ENCODE results near the gene HSD17B4.

Gene HSD17B4

GRCh38 chr5:119452373-119453039 lies at the start of gene HSD17B4:
Gene HSD17B4, plus strand, starts transcription at chr5:119452497. Its CDS starts 79 bp downstream, at chr5:119452576.
- no peaks in the 10 kb centered on the region for H3K27me3 ChIP-seq (ENCODE audit: insufficient read depth, low read depth, severe bottlenecking)
- peak within 1 kb of the TSS; percentile 86 for H3K27ac ChIP-seq
- peaks cover 18% of the 10 kb centered on the region for H3K9me3 ChIP-seq (ENCODE audit: severe bottlenecking)
- peak; percentile 92 for DNase-seq
- peak within 1 kb of the TSS; percentile 77 for H3K4me3 ChIP-seq (ENCODE audit: low read depth, low read length)
- no peak for TF ChIP-seq CTCF (IDR thresholded peaks at IDR 0.05; ENCODE audit: low read depth, low read length)
- H3K36me3 ChIP-seq, result peaks cover 15% of the 10 kb centered on the region

- no peak for DNase-seq
- Histone ChIP-seq H3K4me3 (ENCODE audit: low read depth, low read length) (no peak overlapping the region), H3K27ac (no peak overlapping the region)
These were observed 49.7 kb upstream of the HSD17B4 start for GRCh38 chr5:119402555-119402954.

GRCh38 chr5:119404033-119404432 lies 48.3 kb upstream of the HSD17B4 start:
- Histone ChIP-seq H3K9me3 (ENCODE audit: severe bottlenecking) (no peaks in the 10 kb centered on the region), H3K36me3 (no peaks in the 10 kb centered on the region), H3K27ac (no peak overlapping the region), H3K4me3 (ENCODE audit: low read depth, low read length) (no peak overlapping the region), H3K27me3 (ENCODE audit: insufficient read depth, low read depth, severe bottlenecking) (no peaks in the 10 kb centered on the region)
- no peak for DNase-seq
- TF ChIP-seq CTCF (IDR thresholded peaks at IDR 0.05; ENCODE audit: low read depth, low read length), result no peak

More at GRCh38 chr5:119402555-119402954, 49.7 kb upstream of the HSD17B4 start:
- Histone ChIP-seq H3K36me3 (no peaks in the 10 kb centered on the region), H3K9me3 (ENCODE audit: severe bottlenecking) (no peaks in the 10 kb centered on the region), H3K27me3 (ENCODE audit: insufficient read depth, low read depth, severe bottlenecking) (no peaks in the 10 kb centered on the region)
- TF ChIP-seq CTCF (IDR thresholded peaks at IDR 0.05; ENCODE audit: low read depth, low read length), result no peak

- no peak for DNase-seq
- Histone ChIP-seq H3K36me3 (no peaks in the 10 kb centered on the region), H3K27ac (no peak overlapping the region), H3K9me3 (ENCODE audit: severe bottlenecking) (no peaks in the 10 kb centered on the region), H3K4me3 (ENCODE audit: low read depth, low read length) (no peak overlapping the region), H3K27me3 (ENCODE audit: insufficient read depth, low read depth, severe bottlenecking) (no peaks in the 10 kb centered on the region)
- no peak for TF ChIP-seq CTCF (IDR thresholded peaks at IDR 0.05; ENCODE audit: low read depth, low read length)
These were observed 46.9 kb upstream of the HSD17B4 start for GRCh38 chr5:119405419-119405818.

GRCh38 chr5:119406551-119407110 lies 45.7 kb upstream of the HSD17B4 start:
- Histone ChIP-seq H3K4me3 (ENCODE audit: low read depth, low read length) (no peak overlapping the region), H3K27ac (no peak overlapping the region), H3K27me3 (ENCODE audit: insufficient read depth, low read depth, severe bottlenecking) (no peaks in the 10 kb centered on the region), H3K9me3 (ENCODE audit: severe bottlenecking) (no peaks in the 10 kb centered on the region), H3K36me3 (no peaks in the 10 kb centered on the region)
- TF ChIP-seq CTCF (IDR thresholded peaks at IDR 0.05; ENCODE audit: low read depth, low read length), result no peak
- no peak for DNase-seq

All from WERI-Rb-1 (cell line).